Measurements from ENCODE around the gene EML5. TPM values are rescaled to one million over a fixed set of nuclear protein-coding genes. Genes with fewer than 3 reads are reported as not detected.
A peak's percentile ranks its signal among the peaks of the same experiment; 100 is the strongest.

The EML5 gene
- total RNA-seq, 2 donors from 2014 or later, result 3.1 to 3.7 TPM

DNA sequence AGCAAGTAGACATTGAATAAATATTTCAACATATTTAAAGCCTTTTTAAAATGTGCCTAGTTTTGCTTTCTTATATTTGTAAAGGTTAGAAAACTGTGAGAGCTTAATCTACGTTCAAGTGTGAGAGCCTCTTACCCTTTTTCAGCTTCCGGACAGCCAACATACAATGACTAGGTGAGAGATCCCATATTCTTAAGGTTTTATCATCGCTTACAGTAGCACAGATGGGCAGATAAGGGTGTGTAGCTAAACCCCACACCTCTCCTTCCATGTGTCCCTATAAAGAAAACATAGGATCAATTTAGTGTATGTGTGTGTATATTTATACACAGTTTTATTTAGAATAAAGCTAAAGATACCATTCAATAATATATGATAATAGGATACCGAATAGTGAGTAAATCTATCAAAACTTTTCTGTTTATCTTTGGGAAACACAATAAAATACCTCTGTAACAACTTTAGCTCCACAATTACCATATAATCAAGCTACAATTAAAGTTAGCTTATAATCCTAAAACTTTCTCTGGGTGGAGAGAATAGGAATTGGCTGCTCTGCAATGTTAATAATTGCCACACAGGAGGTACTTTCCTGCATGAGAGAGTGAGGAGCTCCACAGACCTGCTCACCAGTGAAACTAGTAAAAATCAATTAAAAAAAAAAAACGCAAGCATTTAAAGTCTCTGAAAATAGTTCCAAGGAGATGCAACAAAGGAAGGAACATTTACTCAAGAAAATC lies 110.8 kb downstream of the EML5 start:
- no peak for DNase-seq
- H3K4me3 Mint-ChIP-seq, result no peak overlapping the region
- no peaks in the 10 kb centered on the region for H3K27me3 Mint-ChIP-seq
- no peaks in the 10 kb centered on the region for H3K9me3 ChIP-seq (ENCODE audit: control insufficient read depth, low read length, poor library complexity, severe bottlenecking)
- no peaks in the 10 kb centered on the region for H3K4me1 Mint-ChIP-seq
- ATAC-seq, result no peak
- no peak overlapping the region for H3K27ac Mint-ChIP-seq
- H3K36me3 Mint-ChIP-seq (ENCODE audit: low read depth), result peaks cover 11% of the 10 kb centered on the region

DNA sequence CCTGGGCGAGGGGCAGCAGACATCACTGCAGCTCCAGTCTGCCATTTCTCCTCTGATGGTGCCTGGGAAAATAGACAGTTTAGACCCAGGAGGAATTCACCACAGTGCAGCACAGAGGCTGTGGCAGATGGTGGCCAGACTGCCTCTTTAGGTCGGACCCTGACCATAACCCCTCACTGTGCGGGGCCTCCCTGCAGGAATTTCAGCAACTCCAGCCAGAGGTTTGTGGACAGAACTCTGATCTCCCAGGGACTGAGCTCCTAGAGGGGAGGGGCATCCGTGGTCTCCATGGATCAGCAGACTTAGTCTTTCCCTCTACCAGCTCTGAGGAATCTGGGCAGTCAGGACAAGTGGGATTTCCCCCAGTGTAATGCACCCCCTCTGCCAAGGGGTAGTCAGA lies 123.4 kb downstream of the EML5 start:
- Mint-ChIP-seq H3K27ac (no peak overlapping the region), H3K27me3 (no peaks in the 10 kb centered on the region), H3K36me3 (ENCODE audit: low read depth) (peaks cover 4% of the 10 kb centered on the region), H3K4me3 (no peak overlapping the region), H3K4me1 (peaks cover 8% of the 10 kb centered on the region)
- DNase-seq (no peak), ATAC-seq (no peak)
- no peaks in the 10 kb centered on the region for H3K9me3 ChIP-seq (ENCODE audit: control insufficient read depth, low read length, poor library complexity, severe bottlenecking)

DNA sequence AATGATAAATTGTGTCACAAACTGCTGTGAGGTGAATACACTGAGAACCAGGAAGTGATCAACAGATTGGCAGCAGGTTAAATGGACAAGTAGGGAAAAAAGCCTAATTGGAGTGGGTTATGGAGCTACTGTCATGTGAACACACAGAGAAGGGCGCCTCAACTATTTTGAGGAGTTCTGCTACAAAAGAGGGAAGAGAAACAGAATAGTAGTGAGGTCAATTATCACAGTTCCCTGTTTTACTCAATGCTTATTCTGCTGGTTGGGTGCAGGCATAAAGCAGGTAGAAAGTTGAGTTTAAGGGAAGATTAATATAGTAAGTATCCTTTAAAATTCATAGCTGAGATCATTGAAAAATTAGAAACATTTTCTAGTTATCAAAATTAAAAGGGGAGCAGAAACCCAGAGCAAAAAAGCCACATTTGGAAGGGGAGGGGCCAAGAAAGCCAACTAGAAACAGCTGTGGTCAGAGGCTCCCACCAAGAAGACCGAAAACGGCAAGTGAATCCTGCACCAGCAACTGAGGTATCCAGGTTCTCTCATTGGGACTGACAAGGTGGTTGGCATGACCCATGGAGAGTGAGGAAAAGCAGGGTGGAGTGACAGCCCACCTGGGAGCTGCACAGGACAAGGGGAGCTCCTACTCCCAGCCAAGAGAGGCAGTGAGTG lies 124.2 kb downstream of the EML5 start:
- no peaks in the 10 kb centered on the region for H3K9me3 ChIP-seq (ENCODE audit: control insufficient read depth, low read length, poor library complexity, severe bottlenecking)
- Mint-ChIP-seq H3K27ac (no peak overlapping the region), H3K4me3 (no peak overlapping the region), H3K4me1 (peaks cover 8% of the 10 kb centered on the region), H3K36me3 (ENCODE audit: low read depth) (peaks cover 4% of the 10 kb centered on the region), H3K27me3 (no peaks in the 10 kb centered on the region)
- no peak for ATAC-seq
- DNase-seq, result no peak

DNA sequence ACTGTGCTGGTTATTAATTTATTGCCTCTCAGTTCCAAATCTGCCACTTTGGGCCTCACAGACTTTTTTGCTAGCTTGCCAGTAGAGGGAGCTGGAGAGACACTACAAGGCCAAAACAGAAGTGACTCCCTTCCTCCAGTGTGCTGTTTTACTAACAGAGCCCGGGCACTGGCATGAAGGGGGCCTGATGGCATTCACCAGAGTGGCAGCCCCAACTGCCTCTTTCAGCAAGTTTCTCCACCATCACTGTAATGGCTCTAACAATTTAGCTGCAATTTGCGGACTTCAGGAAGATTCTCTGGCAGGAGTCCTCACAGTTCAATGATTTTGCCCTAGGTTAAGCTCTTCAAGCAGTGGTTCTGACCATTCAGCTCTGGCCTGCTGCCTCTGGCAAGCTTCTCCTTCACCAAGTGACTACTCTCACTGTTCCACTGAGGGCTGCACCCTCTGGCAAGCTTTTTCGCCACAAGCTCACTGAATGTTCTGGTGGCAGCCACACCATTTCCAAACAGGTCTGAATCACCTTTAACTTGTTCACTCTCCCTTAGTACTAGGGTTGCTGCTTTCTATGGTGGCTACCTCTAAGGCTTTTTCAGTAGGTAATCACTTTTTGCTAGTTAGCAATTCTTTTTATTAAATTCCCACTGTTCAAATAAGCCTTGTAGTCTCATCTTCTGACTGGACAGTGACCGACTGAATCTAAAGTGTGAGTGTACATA lies 125.0 kb downstream of the EML5 start:
- no peaks in the 10 kb centered on the region for H3K9me3 ChIP-seq (ENCODE audit: control insufficient read depth, low read length, poor library complexity, severe bottlenecking)
- Mint-ChIP-seq H3K27me3 (no peaks in the 10 kb centered on the region), H3K4me3 (no peak overlapping the region), H3K27ac (peak overlapping the region; percentile 5), H3K36me3 (ENCODE audit: low read depth) (peaks cover 4% of the 10 kb centered on the region), H3K4me1 (peaks cover 8% of the 10 kb centered on the region)
- ATAC-seq, result peak; percentile 80
- peak in 2 of 3 donors; percentile 9 to 30 for DNase-seq

DNA sequence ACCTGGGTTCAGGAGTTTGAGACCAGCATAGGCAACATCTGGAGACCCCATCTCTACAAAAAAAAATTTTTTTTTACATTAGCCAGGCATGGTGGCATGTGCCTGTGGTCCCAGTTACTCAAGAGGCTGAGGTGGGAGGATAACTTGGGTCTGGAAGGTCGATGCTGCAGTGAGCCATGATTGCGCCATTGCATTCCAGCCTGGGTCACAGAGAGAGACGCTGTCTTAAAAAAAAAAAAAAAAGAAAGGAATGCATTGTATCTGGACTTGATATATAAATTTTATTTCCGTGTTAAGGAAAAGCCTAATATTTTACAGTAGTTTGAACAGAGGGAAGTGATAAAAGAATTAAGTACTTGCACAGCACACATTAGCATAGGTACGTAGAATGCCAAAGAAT lies 132.7 kb downstream of the EML5 start:
- no peaks in the 10 kb centered on the region for H3K36me3 Mint-ChIP-seq (ENCODE audit: low read depth)
- no peaks in the 10 kb centered on the region for H3K27me3 Mint-ChIP-seq
- ATAC-seq, result no peak
- H3K9me3 ChIP-seq (ENCODE audit: control insufficient read depth, low read length, poor library complexity, severe bottlenecking), result no peaks in the 10 kb centered on the region
- H3K4me1 Mint-ChIP-seq, result no peaks in the 10 kb centered on the region
- no peak for DNase-seq
- H3K4me3 Mint-ChIP-seq, result no peak overlapping the region
- H3K27ac Mint-ChIP-seq, result no peak overlapping the region

DNA sequence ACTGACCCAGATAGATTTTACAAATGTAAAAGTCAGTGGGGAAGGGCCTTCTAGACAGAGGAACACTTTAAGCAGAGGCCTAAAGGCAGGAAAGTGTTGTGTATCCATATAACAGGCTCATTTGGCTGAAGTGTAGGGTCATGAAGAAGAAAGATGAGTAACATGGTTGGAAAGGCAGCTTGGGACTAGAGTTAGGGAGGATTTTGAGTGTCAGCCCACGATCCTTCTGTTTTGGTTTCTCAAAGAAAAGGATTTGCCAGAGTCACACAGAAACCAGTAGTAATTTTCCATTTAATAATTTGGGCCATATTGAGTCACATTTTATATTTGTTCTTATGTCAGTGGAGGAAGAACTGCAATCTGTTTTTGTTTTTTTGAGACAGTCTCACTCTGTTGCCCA lies 153.5 kb downstream of the EML5 start:
- no peak overlapping the region for H3K4me3 Mint-ChIP-seq

DNA sequence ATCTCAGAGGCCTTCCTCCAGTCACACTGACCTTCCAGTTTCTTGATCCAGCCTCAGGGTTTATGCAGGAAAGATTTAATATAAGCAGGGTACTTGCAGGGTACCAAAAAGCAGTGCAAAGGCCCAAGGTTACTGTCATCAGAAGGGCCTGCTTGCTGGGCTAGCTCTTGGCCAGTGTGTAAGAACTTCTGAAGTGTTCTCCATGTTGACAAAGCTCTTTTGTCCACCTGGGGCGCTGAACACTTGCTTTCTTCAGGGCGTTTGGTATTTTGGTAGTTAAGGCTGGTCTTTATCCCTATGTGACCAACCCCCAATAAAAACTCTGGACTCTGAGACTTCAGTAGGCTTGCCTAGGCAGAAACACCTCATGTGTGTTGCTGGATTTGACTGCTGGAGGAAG lies 160.2 kb downstream of the EML5 start:
- Mint-ChIP-seq H3K4me3 (no peak overlapping the region), H3K27me3 (no peaks in the 10 kb centered on the region), H3K4me1 (peaks cover 4% of the 10 kb centered on the region), H3K27ac (no peak overlapping the region), H3K36me3 (ENCODE audit: low read depth) (no peaks in the 10 kb centered on the region)
- no peaks in the 10 kb centered on the region for H3K9me3 ChIP-seq (ENCODE audit: control insufficient read depth, low read length, poor library complexity, severe bottlenecking)
- ATAC-seq (no peak), DNase-seq (no peak)

More for the DNA sequence above, 153.5 kb downstream of the EML5 start:
- Mint-ChIP-seq H3K4me1 (no peaks in the 10 kb centered on the region), H3K27ac (no peak overlapping the region), H3K36me3 (ENCODE audit: low read depth) (peaks cover 5% of the 10 kb centered on the region), H3K27me3 (no peaks in the 10 kb centered on the region)
- H3K9me3 ChIP-seq (ENCODE audit: control insufficient read depth, low read length, poor library complexity, severe bottlenecking), result no peaks in the 10 kb centered on the region
- no peak for ATAC-seq
- no peak for DNase-seq

DNA sequence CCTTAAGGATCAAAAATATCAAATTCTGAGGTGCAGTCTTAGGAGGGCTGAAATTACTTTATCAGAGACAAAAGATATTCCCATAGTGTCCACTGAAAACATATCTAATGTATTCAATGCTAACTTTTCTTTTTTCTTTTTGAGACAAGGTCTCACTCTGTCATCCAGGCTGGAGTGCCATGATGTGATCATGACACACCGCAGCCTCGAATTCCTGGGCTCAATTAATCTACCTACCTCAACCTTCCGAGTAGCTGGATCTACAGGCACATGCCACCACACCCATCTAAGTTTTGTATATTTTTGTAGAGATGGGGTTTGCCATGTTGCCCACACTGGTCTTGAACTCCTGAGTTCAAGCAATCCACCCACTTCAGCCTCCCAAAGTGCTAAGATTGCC lies 161.7 kb downstream of the EML5 start:
- H3K36me3 Mint-ChIP-seq (ENCODE audit: low read depth), result peaks cover under 1% of the 10 kb centered on the region
- ATAC-seq, result no peak
- H3K9me3 ChIP-seq (ENCODE audit: control insufficient read depth, low read length, poor library complexity, severe bottlenecking), result no peaks in the 10 kb centered on the region
- no peaks in the 10 kb centered on the region for H3K27me3 Mint-ChIP-seq
- no peak overlapping the region for H3K4me3 Mint-ChIP-seq
- DNase-seq, result no peak
- peaks cover 5% of the 10 kb centered on the region for H3K4me1 Mint-ChIP-seq
- H3K27ac Mint-ChIP-seq, result no peak overlapping the region

DNA sequence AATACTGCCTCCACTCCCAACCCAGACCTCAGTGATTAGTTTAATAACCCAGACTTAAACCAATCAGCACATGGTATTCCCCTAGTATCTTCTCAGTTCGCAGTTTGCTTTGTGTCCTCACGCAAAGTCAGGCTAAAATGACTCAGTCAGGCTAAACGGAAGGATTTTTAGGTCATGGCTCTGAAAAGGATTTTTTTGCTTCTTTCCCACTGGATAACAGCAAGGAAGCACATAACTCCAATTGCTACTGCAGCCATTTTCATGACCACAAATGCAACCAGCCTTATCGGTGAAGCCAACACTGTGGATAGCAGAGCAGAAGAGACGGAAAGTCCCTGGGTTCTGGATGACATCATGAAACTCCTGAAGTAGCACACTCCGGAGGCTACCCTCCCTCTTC lies 162.2 kb downstream of the EML5 start:
- no peaks in the 10 kb centered on the region for H3K9me3 ChIP-seq (ENCODE audit: control insufficient read depth, low read length, poor library complexity, severe bottlenecking)
- Mint-ChIP-seq H3K4me3 (no peak overlapping the region), H3K36me3 (ENCODE audit: low read depth) (peaks cover 2% of the 10 kb centered on the region), H3K27me3 (no peaks in the 10 kb centered on the region), H3K27ac (no peak overlapping the region), H3K4me1 (peaks cover 6% of the 10 kb centered on the region)
- ATAC-seq (no peak), DNase-seq (no peak)

DNA sequence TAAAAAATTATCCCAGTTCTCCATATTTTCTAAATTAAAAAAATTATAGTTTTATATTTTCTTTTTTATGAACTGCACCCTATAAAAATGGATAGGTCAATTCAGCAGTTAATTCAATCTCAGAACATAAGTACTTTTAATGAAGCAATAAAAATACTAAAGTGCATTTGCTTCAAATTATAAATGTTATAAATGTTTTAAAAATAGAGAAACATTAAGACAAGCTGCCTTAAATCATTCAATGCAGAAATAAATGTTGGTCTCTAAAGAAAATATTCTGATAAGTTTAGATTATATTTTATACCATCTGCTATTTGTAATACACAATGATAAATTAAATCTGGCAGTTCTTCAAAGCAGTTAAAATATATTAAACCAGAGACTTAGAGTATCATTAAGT lies 164.3 kb downstream of the EML5 start:
- ATAC-seq (no peak), DNase-seq (no peak)
- Mint-ChIP-seq H3K27ac (no peak overlapping the region), H3K4me1 (peaks cover 6% of the 10 kb centered on the region), H3K36me3 (ENCODE audit: low read depth) (peaks cover 6% of the 10 kb centered on the region), H3K27me3 (no peaks in the 10 kb centered on the region), H3K4me3 (no peak overlapping the region)
- H3K9me3 ChIP-seq (ENCODE audit: control insufficient read depth, low read length, poor library complexity, severe bottlenecking), result no peaks in the 10 kb centered on the region

DNA sequence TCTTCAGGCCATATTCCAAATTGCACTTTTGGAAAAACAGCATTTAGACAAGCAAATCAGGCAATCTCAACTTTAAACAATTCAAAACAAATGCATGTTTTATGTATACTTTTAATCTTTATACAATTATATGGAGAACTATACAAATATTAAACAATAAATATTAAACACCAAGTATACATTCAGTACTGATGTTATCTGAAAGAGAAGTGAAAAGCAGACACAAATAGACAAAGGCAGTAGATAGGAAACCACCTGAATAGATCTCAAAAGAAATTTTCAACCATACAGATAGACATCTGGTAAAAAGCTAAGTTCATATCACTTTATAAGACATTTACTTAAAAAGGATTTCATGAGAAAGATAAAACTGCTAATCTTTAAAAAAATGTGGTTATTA lies 164.7 kb downstream of the EML5 start:
- ATAC-seq, result no peak

DNA sequence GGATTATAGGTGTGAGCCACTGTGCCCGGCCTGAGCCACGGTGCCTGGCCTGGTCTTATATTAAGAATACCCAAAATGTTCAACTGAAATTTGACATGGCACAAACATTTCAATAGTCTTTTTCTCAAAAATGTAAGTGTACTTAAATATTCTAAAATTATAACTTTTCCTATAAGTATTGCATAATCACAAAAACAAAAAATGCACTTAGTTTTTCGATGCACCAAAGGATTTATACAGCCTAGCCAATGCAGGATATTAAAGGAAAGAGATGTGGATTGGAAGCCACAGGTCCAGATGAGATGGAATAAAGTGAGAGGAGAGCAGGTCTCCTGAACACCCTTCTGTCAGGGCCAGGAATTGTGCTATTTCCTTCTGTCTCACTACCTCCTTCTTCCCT lies 167.1 kb downstream of the EML5 start:
- Mint-ChIP-seq H3K4me1 (peaks cover 2% of the 10 kb centered on the region), H3K27ac (no peak overlapping the region), H3K36me3 (ENCODE audit: low read depth) (peaks cover 6% of the 10 kb centered on the region), H3K4me3 (no peak overlapping the region), H3K27me3 (no peaks in the 10 kb centered on the region)
- ATAC-seq (no peak), DNase-seq (no peak)
- no peaks in the 10 kb centered on the region for H3K9me3 ChIP-seq (ENCODE audit: control insufficient read depth, low read length, poor library complexity, severe bottlenecking)

More for the DNA sequence above, 164.7 kb downstream of the EML5 start:
- peaks cover 6% of the 10 kb centered on the region for H3K36me3 Mint-ChIP-seq (ENCODE audit: low read depth)
- H3K4me1 Mint-ChIP-seq, result peaks cover 6% of the 10 kb centered on the region
- no peaks in the 10 kb centered on the region for H3K9me3 ChIP-seq (ENCODE audit: control insufficient read depth, low read length, poor library complexity, severe bottlenecking)
- no peak for DNase-seq
- H3K27ac Mint-ChIP-seq, result no peak overlapping the region
- H3K27me3 Mint-ChIP-seq, result no peaks in the 10 kb centered on the region
- H3K4me3 Mint-ChIP-seq, result no peak overlapping the region

DNA sequence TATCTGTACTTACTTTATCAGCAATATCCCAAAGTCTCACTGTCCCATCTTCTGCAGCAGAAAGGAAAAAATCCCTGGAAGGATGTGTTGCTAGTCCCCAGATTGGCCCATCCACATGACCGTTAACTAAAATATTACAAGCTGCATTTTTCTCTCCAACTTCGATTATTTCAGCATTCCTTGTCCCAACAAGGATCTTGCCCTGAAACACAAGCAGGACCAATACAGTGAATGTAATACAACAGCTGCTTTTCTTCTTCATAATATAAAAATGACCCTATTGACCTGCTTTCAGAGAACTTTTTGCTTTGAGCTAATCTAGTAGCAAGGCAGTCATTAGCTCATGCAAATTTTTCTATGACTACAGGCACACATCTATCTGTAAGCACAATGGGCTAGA lies 171.7 kb downstream of the EML5 start:
- H3K27ac Mint-ChIP-seq, result no peak overlapping the region
- ATAC-seq, result no peak
- H3K4me3 Mint-ChIP-seq, result no peak overlapping the region
- H3K9me3 ChIP-seq (ENCODE audit: control insufficient read depth, low read length, poor library complexity, severe bottlenecking), result no peaks in the 10 kb centered on the region
- H3K36me3 Mint-ChIP-seq (ENCODE audit: low read depth), result peaks cover 5% of the 10 kb centered on the region
- no peaks in the 10 kb centered on the region for H3K27me3 Mint-ChIP-seq
- DNase-seq, result no peak
- H3K4me1 Mint-ChIP-seq, result peaks cover 3% of the 10 kb centered on the region

Data from T-helper 17 cell (primary cell).